Gastrocnemius medialis (tissue), 4 donors: ENCODE results near the gene FNDC1. TPM values are rescaled to one million over a fixed set of nuclear protein-coding genes. Genes with fewer than 3 reads are reported as not detected.
A peak's percentile ranks its signal among the peaks of the same experiment; 100 is the strongest.

ENCODE experiments used
- ATAC-seq, 2 donors: fragments of 150-250 bp; one replicate each; pipeline ENCODE4 v1.9.1; 2016
- DNase-seq, 2 donors: peaks; one replicate each; pipeline ENCODE4 v3.0.0-alpha.2; 2019
- H3K27ac ChIP-seq, 4 donors: fragments of 200-600 bp; sonication (generic); 1 replicate in 1 of 4; 2 replicates in 3 of 4; pipeline ENCODE4 v1.5.1; 2016 to 2018; ENCODE audit warnings: mild to moderate bottlenecking in 2 of 4, moderate library complexity in 1 of 4
- H3K27me3 ChIP-seq, 3 donors: fragments of 200-600 bp; sonication (generic) in 2 of 3; 1 replicate in 1 of 3; 2 replicates in 2 of 3; pipeline versions ENCODE4 v1.5.1 to v1.6.0; 2016 to 2019; ENCODE audit warnings: mild to moderate bottlenecking in 1 of 3, moderate library complexity in 1 of 3
- H3K36me3 ChIP-seq, 2 donors: fragments of 200-600 bp; sonication (generic) in 1 of 2; one replicate each; pipeline ENCODE4 v1.5.1; 2017 to 2018
- H3K4me1 ChIP-seq, 2 donors: fragments of 200-600 bp; sonication (generic) in 1 of 2; one replicate each; pipeline ENCODE4 v1.5.1; 2016 to 2017; ENCODE audit warnings: mild to moderate bottlenecking in 2 of 2
- H3K4me3 ChIP-seq, 4 donors: fragments of 200-600 bp; sonication (generic) in 3 of 4; 1 replicate in 1 of 4; 2 replicates in 3 of 4; pipeline ENCODE4 v1.5.1; 2016 to 2019; ENCODE audit warnings: mild to moderate bottlenecking in 2 of 4
- H3K9me3 ChIP-seq, 3 donors: fragments of 200-600 bp; sonication (generic) in 2 of 3; 1 replicate in 1 of 3; 2 replicates in 2 of 3; pipeline ENCODE4 v1.5.1; 2016 to 2019
- CTCF ChIP-seq, 5 experiments: fragments of 450-650 bp in 3 of 5; fragments of 200-600 bp in 2 of 5; sonication (generic) in 2 of 5; IDR thresholded peaks in 4 of 5; conservative IDR thresholded peaks in 1 of 5; 1 replicate in 4 of 5; 2 replicates in 1 of 5; pipeline ENCODE4 v1.5.1; 2016 to 2019; ENCODE audit warnings: antibody characterized with exemption in 5 of 5, mild to moderate bottlenecking in 3 of 5, moderate library complexity in 3 of 5
- POLR2A ChIP-seq, 2 donors: fragments of 450-650 bp; IDR thresholded peaks; one replicate each; pipeline ENCODE4 v1.6.1; 2017; ENCODE audit warnings: antibody characterized with exemption in 2 of 2, mild to moderate bottlenecking in 2 of 2, moderate library complexity in 2 of 2
- in situ Hi-C, 4 donors: fragments of 200-750 bp; cut with MboI; loops; one replicate each; pipeline versions ENCODE4 v1.15.0 to v1.8.0; 2017; ENCODE audit warnings: low sequenced_read_pairs in 4 of 4
- intact Hi-C: fragments of 100-400 bp; cut with DNase I; formaldehyde crosslinking; loops from one replicate; pipeline ENCODE4 v1.15.1; 2023; ENCODE audit warnings: low total_unique reads
- total RNA-seq, 4 donors: library from RNA; depleted of rRNA; stranded (reverse); fragments of >200 nt; gene quantifications; one replicate each; pipeline versions ENCODE4 v1.1.0 to v1.2.3, GENCODE V29; 2016

Gene FNDC1
- total RNA-seq, 4 donors from 2014 or later, result 0.16 to 0.41 (median 0.31) TPM

GRCh38 chr6:159221486-159222170 lies 52.4 kb downstream of the FNDC1 start:
- H3K4me3 ChIP-seq, result no peak overlapping the region
- no peaks in the 10 kb centered on the region for H3K4me1 ChIP-seq
- TF ChIP-seq POLR2A (IDR thresholded peaks at IDR 0.05) (no peak), CTCF (IDR thresholded peaks at IDR 0.05 in 4 of 5, conservative IDR thresholded peaks at IDR 0.05 in 1 of 5) (no peak)
- no peaks in the 10 kb centered on the region for H3K9me3 ChIP-seq
- no peak for ATAC-seq
- DNase-seq, result no peak
- intact Hi-C loops (no loop called here), in situ Hi-C loops (no loop called here)
- no peaks in the 10 kb centered on the region for H3K27me3 ChIP-seq
- no peaks in the 10 kb centered on the region for H3K36me3 ChIP-seq
- H3K27ac ChIP-seq, result no peak overlapping the region

- intact Hi-C loops (no loop called here), in situ Hi-C loops (no loop called here)
- ATAC-seq (no peak), DNase-seq (no peak)
- Histone ChIP-seq H3K27ac (no peak overlapping the region), H3K9me3 (no peaks in the 10 kb centered on the region), H3K4me3 (no peak overlapping the region), H3K36me3 (no peaks in the 10 kb centered on the region), H3K27me3 (no peaks in the 10 kb centered on the region), H3K4me1 (no peaks in the 10 kb centered on the region)
- TF ChIP-seq CTCF (IDR thresholded peaks at IDR 0.05 in 4 of 5, conservative IDR thresholded peaks at IDR 0.05 in 1 of 5) (no peak), POLR2A (IDR thresholded peaks at IDR 0.05) (no peak)
Measured at GRCh38 chr6:159224452-159224851, 55.3 kb downstream of the FNDC1 start.

GRCh38 chr6:159229651-159230051 lies 60.5 kb downstream of the FNDC1 start:
- Histone ChIP-seq H3K4me1 (no peaks in the 10 kb centered on the region), H3K9me3 (no peaks in the 10 kb centered on the region), H3K27me3 (peaks cover 0 to 12% (median 9%) of the 10 kb centered on the region in 3 donors), H3K4me3 (no peak overlapping the region), H3K36me3 (no peaks in the 10 kb centered on the region), H3K27ac (no peak overlapping the region)
- TF ChIP-seq POLR2A (IDR thresholded peaks at IDR 0.05) (no peak), CTCF (IDR thresholded peaks at IDR 0.05 in 4 of 5, conservative IDR thresholded peaks at IDR 0.05 in 1 of 5) (no peak)
- intact Hi-C loops (no loop called here), in situ Hi-C loops (no loop called here)
- peak in 1 of 2 donors; percentile 42 for ATAC-seq
- DNase-seq, result no peak

GRCh38 chr6:159232106-159232645 lies 63.0 kb downstream of the FNDC1 start:
- Histone ChIP-seq H3K36me3 (no peaks in the 10 kb centered on the region), H3K27me3 (peaks cover 0 to 29% (median 19%) of the 10 kb centered on the region in 3 donors), H3K4me1 (no peaks in the 10 kb centered on the region), H3K27ac (no peak overlapping the region), H3K4me3 (no peak overlapping the region), H3K9me3 (no peaks in the 10 kb centered on the region)
- ATAC-seq (no peak), DNase-seq (no peak)
- TF ChIP-seq CTCF (IDR thresholded peaks at IDR 0.05 in 4 of 5, conservative IDR thresholded peaks at IDR 0.05 in 1 of 5) (no peak), POLR2A (IDR thresholded peaks at IDR 0.05) (no peak)
- intact Hi-C loops, result no loop called here
- in situ Hi-C loops, result no loop called here
